ENCODE data around the gene MDGA2. TPM values are rescaled to one million over a fixed set of nuclear protein-coding genes. Genes with fewer than 3 reads are reported as not detected.

MDGA2 gene
- total RNA-seq, 2 donors from 2014 or later, result not detected

- no peaks in the 10 kb centered on the region for H3K27me3 ChIP-seq
- no peaks in the 10 kb centered on the region for H3K9me3 ChIP-seq
- TF ChIP-seq CTCF (IDR thresholded peaks at IDR 0.05), result no peak
- H3K9ac ChIP-seq (ENCODE audit: low read depth in 2 of 2, low read length in 2 of 2), result no peak overlapping the region
- no peak overlapping the region for H3K27ac ChIP-seq
- no peaks in the 10 kb centered on the region for H3K36me3 ChIP-seq
- intact Hi-C loops (cut with DNase I), result no loop called here
- no peak for DNase-seq
- H3K4me3 ChIP-seq, result no peak overlapping the region
- H3K4me1 ChIP-seq, result no peaks in the 10 kb centered on the region
These were observed 615.4 kb downstream of the MDGA2 start for GRCh38 chr14:47060050-47060449.

DNA sequence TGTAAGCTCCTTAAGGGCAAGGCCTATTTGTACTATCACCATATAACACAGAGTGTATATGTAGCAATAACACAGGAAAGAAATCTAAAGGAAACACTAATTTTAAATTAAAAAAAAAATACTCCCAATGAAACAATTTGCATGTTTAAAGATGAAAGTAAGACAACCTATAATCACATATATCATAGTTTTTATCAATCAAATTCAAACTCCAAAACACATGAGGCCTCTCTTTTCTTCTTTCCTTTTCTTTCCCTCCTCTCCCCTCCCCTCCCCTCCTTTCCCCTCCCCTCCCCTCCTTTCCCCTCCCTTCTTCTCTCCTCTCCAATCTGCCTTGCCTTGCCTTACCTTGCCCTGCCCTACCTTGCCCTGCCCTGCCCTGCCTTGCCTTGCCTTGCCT lies 618.0 kb downstream of the MDGA2 start:
- Histone ChIP-seq H3K9ac (ENCODE audit: low read depth in 2 of 2, low read length in 2 of 2) (no peak overlapping the region), H3K4me1 (no peaks in the 10 kb centered on the region), H3K27ac (no peak overlapping the region), H3K9me3 (no peaks in the 10 kb centered on the region), H3K36me3 (no peaks in the 10 kb centered on the region), H3K4me3 (no peak overlapping the region), H3K27me3 (no peaks in the 10 kb centered on the region)
- TF ChIP-seq CTCF (IDR thresholded peaks at IDR 0.05), result no peak
- DNase-seq, result no peak
- intact Hi-C loops (cut with DNase I), result no loop called here

DNA sequence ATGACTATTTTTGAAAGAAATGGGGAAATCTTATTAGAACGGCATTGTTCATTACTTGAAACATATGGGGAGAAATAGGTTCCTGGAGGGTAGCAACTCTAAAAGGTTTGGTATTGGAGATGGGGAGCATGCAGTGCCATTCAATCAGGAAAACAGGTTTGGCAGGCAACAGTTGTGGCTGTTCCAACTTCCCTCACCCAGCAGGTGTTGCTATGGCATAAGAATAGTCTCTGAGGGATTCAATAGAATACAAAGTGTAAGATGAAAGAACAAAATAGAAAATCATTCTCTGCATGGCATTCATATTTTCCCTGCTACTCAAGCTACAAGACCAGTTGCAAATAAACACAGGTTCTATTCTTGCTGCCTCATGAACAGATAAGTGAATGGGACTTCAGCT lies 630.6 kb downstream of the MDGA2 start:
- TF ChIP-seq CTCF (IDR thresholded peaks at IDR 0.05), result no peak
- no peaks in the 10 kb centered on the region for H3K4me1 ChIP-seq
- intact Hi-C loops (cut with DNase I), result loop anchor here (5.0 kb wide), 1 partner anchor 463 kb away; no protein-coding TSS in a partner anchor
- H3K36me3 ChIP-seq, result no peaks in the 10 kb centered on the region
- no peaks in the 10 kb centered on the region for H3K9me3 ChIP-seq
- no peak for DNase-seq
- H3K9ac ChIP-seq (ENCODE audit: low read depth in 2 of 2, low read length in 2 of 2), result no peak overlapping the region
- H3K4me3 ChIP-seq, result no peak overlapping the region
- no peaks in the 10 kb centered on the region for H3K27me3 ChIP-seq
- H3K27ac ChIP-seq, result no peak overlapping the region

GRCh38 chr14:47040550-47040949 lies 634.9 kb downstream of the MDGA2 start:
- intact Hi-C loops (cut with DNase I), result loop anchor here (5.0 kb wide), 1 partner anchor 458 kb away; no protein-coding TSS in a partner anchor
- Histone ChIP-seq H3K36me3 (no peaks in the 10 kb centered on the region), H3K4me3 (no peak overlapping the region), H3K4me1 (no peaks in the 10 kb centered on the region), H3K27ac (no peak overlapping the region), H3K27me3 (no peaks in the 10 kb centered on the region), H3K9me3 (no peaks in the 10 kb centered on the region), H3K9ac (ENCODE audit: low read depth in 2 of 2, low read length in 2 of 2) (no peak overlapping the region)
- no peak for DNase-seq
- no peak for TF ChIP-seq CTCF (IDR thresholded peaks at IDR 0.05)

DNA sequence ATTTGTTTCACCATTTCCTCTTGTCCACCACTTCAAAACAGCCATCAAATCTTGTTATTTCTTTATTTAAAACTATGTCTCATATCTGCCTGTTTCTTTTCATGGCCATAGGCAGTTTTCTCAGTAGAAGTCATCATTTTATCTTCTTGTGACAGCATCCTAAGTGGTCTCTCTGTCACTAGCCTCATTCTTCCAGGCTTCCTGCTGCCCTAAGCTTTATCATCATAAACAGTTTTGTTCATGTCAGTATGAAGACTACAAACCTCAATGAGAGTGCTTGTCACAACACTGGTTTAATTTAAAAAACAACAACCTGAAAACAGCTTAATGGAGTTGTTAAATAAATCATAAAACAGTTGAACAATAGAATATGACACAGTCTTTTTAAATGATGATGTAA lies 636.1 kb downstream of the MDGA2 start:
- no peak for TF ChIP-seq CTCF (IDR thresholded peaks at IDR 0.05)
- H3K4me3 ChIP-seq, result no peak overlapping the region
- H3K9ac ChIP-seq (ENCODE audit: low read depth in 2 of 2, low read length in 2 of 2), result no peak overlapping the region
- no peak overlapping the region for H3K27ac ChIP-seq
- no peaks in the 10 kb centered on the region for H3K27me3 ChIP-seq
- H3K9me3 ChIP-seq, result no peaks in the 10 kb centered on the region
- H3K36me3 ChIP-seq, result no peaks in the 10 kb centered on the region
- intact Hi-C loops (cut with DNase I), result no loop called here
- DNase-seq, result no peak
- H3K4me1 ChIP-seq, result no peaks in the 10 kb centered on the region

DNA sequence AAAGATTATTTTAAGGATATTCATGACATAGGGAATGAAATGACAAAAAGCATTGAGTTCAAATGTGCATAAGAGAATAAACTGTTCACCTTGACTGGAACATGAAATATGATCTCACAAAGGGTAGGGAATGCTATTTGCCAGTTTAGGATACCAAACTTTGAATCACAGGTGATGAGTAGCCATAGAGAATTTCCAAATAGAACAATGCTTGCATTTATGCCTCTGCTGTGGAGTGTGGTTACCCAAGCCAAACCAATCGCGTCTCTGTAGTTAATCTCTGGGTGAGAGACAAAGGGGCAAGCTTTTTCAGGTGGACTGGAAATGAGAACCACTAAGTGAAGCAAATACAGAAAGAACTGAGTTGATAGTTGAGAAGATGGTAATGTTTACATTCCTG lies 652.7 kb downstream of the MDGA2 start:
- Histone ChIP-seq H3K4me1 (no peaks in the 10 kb centered on the region), H3K9ac (ENCODE audit: low read depth in 2 of 2, low read length in 2 of 2) (no peak overlapping the region), H3K36me3 (no peaks in the 10 kb centered on the region), H3K4me3 (no peak overlapping the region), H3K27me3 (no peaks in the 10 kb centered on the region), H3K27ac (no peak overlapping the region), H3K9me3 (no peaks in the 10 kb centered on the region)
- intact Hi-C loops (cut with DNase I), result no loop called here
- no peak for TF ChIP-seq CTCF (IDR thresholded peaks at IDR 0.05)
- no peak for DNase-seq
